ENCODE measurements around the gene LRRC4C. TPM values are rescaled to one million over a fixed set of nuclear protein-coding genes. Genes with fewer than 3 reads are reported as not detected.

LRRC4C gene
- total RNA-seq, 1 experiment from 2014 or later = 0.15 TPM

DNA sequence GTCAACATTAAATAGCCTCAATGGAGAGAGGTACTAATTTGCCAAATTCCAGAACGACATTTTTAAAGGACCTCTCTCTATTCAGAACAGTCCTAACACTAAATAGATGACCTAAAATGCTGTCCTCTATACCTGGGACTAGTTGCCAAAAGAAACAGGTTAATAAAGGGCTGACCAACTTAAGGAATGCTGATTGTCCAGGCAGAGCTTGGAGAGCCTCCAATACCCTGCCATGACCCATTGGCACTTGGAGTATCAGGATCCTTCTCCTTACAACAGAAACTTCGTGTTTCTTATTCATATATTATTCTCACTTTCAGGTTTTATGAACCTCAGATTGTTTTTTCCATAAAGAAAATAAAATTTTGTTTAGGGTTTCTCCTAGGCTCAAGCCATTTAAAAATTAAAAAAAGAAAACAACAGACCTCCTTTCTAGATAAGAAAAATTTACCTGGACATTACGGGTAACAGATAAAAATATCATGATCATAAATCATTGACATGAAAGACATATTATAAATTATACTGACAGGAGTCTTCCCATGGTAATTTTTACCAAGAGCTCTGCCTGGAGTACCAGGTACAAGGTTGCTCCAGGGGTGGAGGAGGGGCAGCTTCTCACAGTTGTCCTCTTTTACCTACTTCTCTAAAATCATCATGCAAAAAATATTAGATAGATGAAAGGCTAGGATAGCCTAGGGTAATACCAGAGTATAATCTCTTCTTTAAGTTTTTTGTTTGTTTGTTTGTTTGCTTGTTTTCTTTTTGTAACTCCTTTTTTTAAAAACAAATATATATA is 2.0 kb downstream of the LRRC4C start:
- intact Hi-C loops (cut with micrococcal nuclease; ENCODE audit: unreplicated experiment) = no loop called here
- ATAC-seq (no peak), DNase-seq (ENCODE audit: low read depth, low spot score) (no peak)
- ChIA-PET POLR2A (no interaction called here), CTCF (no interaction called here)
- H3K4me3 ChIP-seq (ENCODE audit: low read depth in 2 of 2, low read length in 2 of 2) = no peak overlapping the region
- peaks cover 4% of the 10 kb centered on the region; the same call in 1 of the 2 replicates for H3K27me3 ChIP-seq (ENCODE audit: control insufficient read depth, insufficient read depth, low read length)
- no peaks in the 10 kb centered on the region for H3K36me3 ChIP-seq (ENCODE audit: control insufficient read depth, insufficient read depth, low read length)
- no peak overlapping the region for H3K27ac ChIP-seq (ENCODE audit: low read length)
- no TSS peak for BruUV-seq (replicated peaks)
- TF ChIP-seq, protein P1, sequence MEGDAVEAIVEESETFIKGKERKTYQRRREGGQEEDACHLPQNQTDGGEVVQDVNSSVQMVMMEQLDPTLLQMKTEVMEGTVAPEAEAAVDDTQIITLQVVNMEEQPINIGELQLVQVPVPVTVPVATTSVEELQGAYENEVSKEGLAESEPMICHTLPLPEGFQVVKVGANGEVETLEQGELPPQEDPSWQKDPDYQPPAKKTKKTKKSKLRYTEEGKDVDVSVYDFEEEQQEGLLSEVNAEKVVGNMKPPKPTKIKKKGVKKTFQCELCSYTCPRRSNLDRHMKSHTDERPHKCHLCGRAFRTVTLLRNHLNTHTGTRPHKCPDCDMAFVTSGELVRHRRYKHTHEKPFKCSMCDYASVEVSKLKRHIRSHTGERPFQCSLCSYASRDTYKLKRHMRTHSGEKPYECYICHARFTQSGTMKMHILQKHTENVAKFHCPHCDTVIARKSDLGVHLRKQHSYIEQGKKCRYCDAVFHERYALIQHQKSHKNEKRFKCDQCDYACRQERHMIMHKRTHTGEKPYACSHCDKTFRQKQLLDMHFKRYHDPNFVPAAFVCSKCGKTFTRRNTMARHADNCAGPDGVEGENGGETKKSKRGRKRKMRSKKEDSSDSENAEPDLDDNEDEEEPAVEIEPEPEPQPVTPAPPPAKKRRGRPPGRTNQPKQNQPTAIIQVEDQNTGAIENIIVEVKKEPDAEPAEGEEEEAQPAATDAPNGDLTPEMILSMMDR (IDR thresholded peaks at IDR 0.05) = no peak
- TF ChIP-seq TCF7L2 (IDR thresholded peaks at IDR 0.05; ENCODE audit: low read depth, low read length) (no peak), SIN3A (IDR thresholded peaks at IDR 0.05; ENCODE audit: borderline replicate concordance, insufficient read depth, low read depth, low read length) (no peak), POLR2AphosphoS5 (IDR thresholded peaks at IDR 0.05; ENCODE audit: low read depth, low read length) (no peak)
- in situ Hi-C loops (cut with HindIII; ENCODE audit: low pct_unique_long_range_greater_than_20kb, low sequenced_read_pairs) = no loop called here
- H3K9me3 ChIP-seq (ENCODE audit: control insufficient read depth, insufficient read depth, low read depth, low read length) = no peaks in the 10 kb centered on the region
- no peaks in the 10 kb centered on the region for H3K4me1 ChIP-seq (ENCODE audit: control insufficient read depth, insufficient read depth, low read length)

DNA sequence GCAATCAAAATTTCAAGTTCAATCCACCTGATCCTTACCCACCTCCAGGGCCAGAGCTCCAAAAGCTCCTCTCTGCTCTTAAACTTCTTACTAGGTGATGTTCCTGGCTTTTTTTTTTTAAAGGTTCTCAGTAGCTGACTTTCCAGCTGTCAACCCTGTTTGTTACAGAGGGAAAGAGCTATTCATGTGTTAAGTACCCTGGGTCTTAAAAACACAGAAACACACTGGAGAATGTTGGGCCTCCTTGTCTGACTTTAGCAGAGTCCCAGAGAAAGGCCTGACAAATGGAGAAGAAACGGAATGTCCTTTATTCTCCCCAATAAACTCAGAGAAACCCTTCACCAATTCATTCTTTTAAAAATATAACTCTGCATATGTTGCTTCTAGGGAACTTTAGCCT is 3.2 kb downstream of the LRRC4C start:
- intact Hi-C loops (cut with micrococcal nuclease; ENCODE audit: unreplicated experiment) (no loop called here), in situ Hi-C loops (cut with HindIII; ENCODE audit: low pct_unique_long_range_greater_than_20kb, low sequenced_read_pairs) (no loop called here)
- no peak for DNase-seq (ENCODE audit: low read depth, low spot score)
- POLR2A ChIA-PET = no interaction called here
- ATAC-seq = no peak
- CTCF ChIA-PET = no interaction called here
- no peak overlapping the region for H3K27ac ChIP-seq (ENCODE audit: low read length)
- BruUV-seq (replicated peaks) = no TSS peak
- no peaks in the 10 kb centered on the region for H3K4me1 ChIP-seq (ENCODE audit: control insufficient read depth, insufficient read depth, low read length)
- H3K27me3 ChIP-seq (ENCODE audit: control insufficient read depth, insufficient read depth, low read length) = peaks cover 4% of the 10 kb centered on the region; the same call in 1 of the 2 replicates
- TF ChIP-seq TCF7L2 (IDR thresholded peaks at IDR 0.05; ENCODE audit: low read depth, low read length) (no peak), POLR2AphosphoS5 (IDR thresholded peaks at IDR 0.05; ENCODE audit: low read depth, low read length) (no peak), SIN3A (IDR thresholded peaks at IDR 0.05; ENCODE audit: borderline replicate concordance, insufficient read depth, low read depth, low read length) (no peak)
- TF ChIP-seq, protein P2, sequence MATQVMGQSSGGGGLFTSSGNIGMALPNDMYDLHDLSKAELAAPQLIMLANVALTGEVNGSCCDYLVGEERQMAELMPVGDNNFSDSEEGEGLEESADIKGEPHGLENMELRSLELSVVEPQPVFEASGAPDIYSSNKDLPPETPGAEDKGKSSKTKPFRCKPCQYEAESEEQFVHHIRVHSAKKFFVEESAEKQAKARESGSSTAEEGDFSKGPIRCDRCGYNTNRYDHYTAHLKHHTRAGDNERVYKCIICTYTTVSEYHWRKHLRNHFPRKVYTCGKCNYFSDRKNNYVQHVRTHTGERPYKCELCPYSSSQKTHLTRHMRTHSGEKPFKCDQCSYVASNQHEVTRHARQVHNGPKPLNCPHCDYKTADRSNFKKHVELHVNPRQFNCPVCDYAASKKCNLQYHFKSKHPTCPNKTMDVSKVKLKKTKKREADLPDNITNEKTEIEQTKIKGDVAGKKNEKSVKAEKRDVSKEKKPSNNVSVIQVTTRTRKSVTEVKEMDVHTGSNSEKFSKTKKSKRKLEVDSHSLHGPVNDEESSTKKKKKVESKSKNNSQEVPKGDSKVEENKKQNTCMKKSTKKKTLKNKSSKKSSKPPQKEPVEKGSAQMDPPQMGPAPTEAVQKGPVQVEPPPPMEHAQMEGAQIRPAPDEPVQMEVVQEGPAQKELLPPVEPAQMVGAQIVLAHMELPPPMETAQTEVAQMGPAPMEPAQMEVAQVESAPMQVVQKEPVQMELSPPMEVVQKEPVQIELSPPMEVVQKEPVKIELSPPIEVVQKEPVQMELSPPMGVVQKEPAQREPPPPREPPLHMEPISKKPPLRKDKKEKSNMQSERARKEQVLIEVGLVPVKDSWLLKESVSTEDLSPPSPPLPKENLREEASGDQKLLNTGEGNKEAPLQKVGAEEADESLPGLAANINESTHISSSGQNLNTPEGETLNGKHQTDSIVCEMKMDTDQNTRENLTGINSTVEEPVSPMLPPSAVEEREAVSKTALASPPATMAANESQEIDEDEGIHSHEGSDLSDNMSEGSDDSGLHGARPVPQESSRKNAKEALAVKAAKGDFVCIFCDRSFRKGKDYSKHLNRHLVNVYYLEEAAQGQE (IDR thresholded peaks at IDR 0.05; ENCODE audit: insufficient read depth in 1 of 2, low read depth in 2 of 2, low read length in 1 of 2) = no peak
- TF ChIP-seq, protein P1 (IDR thresholded peaks at IDR 0.05) = no peak
- H3K9me3 ChIP-seq (ENCODE audit: control insufficient read depth, insufficient read depth, low read depth, low read length) = no peaks in the 10 kb centered on the region
- no peak overlapping the region for H3K4me3 ChIP-seq (ENCODE audit: low read depth in 2 of 2, low read length in 2 of 2)
- no peaks in the 10 kb centered on the region for H3K36me3 ChIP-seq (ENCODE audit: control insufficient read depth, insufficient read depth, low read length)

All from Panc1 (cell line).